ENCODE data around the gene KTN1. TPM values are rescaled to one million over a fixed set of nuclear protein-coding genes. Genes with fewer than 3 reads are reported as not detected.

KTN1 gene
- total RNA-seq, 1 donor from 2014 or later, result 191 TPM

GRCh38 chr14:55568618-55569017 lies 11.4 kb upstream of the KTN1 start:
- Histone ChIP-seq H3K9me3 (ENCODE audit: low read depth) (no peaks in the 10 kb centered on the region), H3K36me3 (no peaks in the 10 kb centered on the region), H3K79me2 (ENCODE audit: low read depth) (no peaks in the 10 kb centered on the region), H3F3A (ENCODE audit: low read depth) (no peaks in the 10 kb centered on the region), H3K9ac (no peak overlapping the region), H3K4me2 (no peak overlapping the region), H3K27ac (no peak overlapping the region), H2AFZ (replicated peaks) (no peak overlapping the region), H3K27me3 (no peaks in the 10 kb centered on the region), H3K4me3 (no peak overlapping the region), H4K20me1 (ENCODE audit: low read depth) (no peaks in the 10 kb centered on the region), H3K4me1 (peaks cover 6% of the 10 kb centered on the region)
- TF ChIP-seq EZH2phosphoT487 (IDR thresholded peaks at IDR 0.05) (no peak), EZH2 (IDR thresholded peaks at IDR 0.05) (no peak)
- TF ChIP-seq, protein P1, sequence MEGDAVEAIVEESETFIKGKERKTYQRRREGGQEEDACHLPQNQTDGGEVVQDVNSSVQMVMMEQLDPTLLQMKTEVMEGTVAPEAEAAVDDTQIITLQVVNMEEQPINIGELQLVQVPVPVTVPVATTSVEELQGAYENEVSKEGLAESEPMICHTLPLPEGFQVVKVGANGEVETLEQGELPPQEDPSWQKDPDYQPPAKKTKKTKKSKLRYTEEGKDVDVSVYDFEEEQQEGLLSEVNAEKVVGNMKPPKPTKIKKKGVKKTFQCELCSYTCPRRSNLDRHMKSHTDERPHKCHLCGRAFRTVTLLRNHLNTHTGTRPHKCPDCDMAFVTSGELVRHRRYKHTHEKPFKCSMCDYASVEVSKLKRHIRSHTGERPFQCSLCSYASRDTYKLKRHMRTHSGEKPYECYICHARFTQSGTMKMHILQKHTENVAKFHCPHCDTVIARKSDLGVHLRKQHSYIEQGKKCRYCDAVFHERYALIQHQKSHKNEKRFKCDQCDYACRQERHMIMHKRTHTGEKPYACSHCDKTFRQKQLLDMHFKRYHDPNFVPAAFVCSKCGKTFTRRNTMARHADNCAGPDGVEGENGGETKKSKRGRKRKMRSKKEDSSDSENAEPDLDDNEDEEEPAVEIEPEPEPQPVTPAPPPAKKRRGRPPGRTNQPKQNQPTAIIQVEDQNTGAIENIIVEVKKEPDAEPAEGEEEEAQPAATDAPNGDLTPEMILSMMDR (IDR thresholded peaks at IDR 0.05), result no peak
- peaks cover 4% of the 10 kb centered on the region for H3K4me1 Mint-ChIP-seq
- H3K27me3 Mint-ChIP-seq (ENCODE audit: insufficient read depth, low read depth), result peaks cover 2% of the 10 kb centered on the region
- H3K27ac Mint-ChIP-seq, result no peak overlapping the region
- H3K4me3 Mint-ChIP-seq, result no peak overlapping the region
- no peaks in the 10 kb centered on the region for H3K9me3 Mint-ChIP-seq
- no peak for DNase-seq (ENCODE audit: low spot score)
- peaks cover 3% of the 10 kb centered on the region for H3K36me3 Mint-ChIP-seq

DNA sequence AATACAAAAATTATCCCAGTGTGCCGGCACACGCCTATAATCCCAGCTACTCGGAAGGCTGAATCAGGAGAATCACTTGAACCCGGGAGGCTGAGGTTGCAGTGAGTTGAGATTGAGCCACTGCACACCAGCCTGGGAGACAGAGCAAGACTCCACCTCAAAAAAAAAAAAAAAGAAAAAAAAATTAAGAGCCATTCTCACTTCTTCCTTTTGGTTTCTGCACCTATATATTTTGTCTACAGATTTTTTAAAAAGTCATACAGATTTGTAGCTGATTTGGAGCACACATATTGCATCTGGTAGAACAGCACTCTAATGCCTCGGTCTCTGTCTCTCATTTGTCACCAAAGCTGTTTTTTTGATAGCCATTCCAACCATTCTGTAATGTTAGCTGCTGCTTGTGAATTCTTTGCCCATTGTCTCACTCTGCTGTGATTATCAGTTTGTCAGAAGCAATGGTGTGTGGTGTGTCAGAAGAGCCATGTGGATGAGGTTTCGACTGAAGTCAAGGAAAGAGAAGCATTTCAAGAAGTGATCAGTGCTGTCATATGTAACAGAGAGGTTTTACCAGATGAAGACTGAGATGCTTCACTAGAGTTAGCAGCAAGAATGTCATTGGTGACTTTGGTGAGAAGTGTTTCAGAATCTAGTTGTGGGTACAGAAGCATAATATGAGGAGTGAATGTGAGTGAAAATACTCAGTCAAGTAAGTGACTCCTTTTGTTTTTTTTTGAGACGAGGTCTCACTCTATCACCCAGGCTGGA lies 8.7 kb upstream of the KTN1 start:
- peaks cover 3% of the 10 kb centered on the region for H3K36me3 Mint-ChIP-seq
- Histone ChIP-seq H3K4me1 (peaks cover 6% of the 10 kb centered on the region), H3K4me3 (no peak overlapping the region), H3K9me3 (ENCODE audit: low read depth) (no peaks in the 10 kb centered on the region), H3K27ac (no peak overlapping the region), H3K79me2 (ENCODE audit: low read depth) (no peaks in the 10 kb centered on the region), H3K27me3 (no peaks in the 10 kb centered on the region), H3F3A (ENCODE audit: low read depth) (no peaks in the 10 kb centered on the region), H3K4me2 (no peak overlapping the region), H4K20me1 (ENCODE audit: low read depth) (no peaks in the 10 kb centered on the region), H3K9ac (no peak overlapping the region), H2AFZ (replicated peaks) (no peak overlapping the region), H3K36me3 (peaks cover 3% of the 10 kb centered on the region)
- no peak overlapping the region for H3K27ac Mint-ChIP-seq
- DNase-seq (ENCODE audit: low spot score), result no peak
- peaks cover 4% of the 10 kb centered on the region for H3K4me1 Mint-ChIP-seq
- peaks cover 2% of the 10 kb centered on the region for H3K27me3 Mint-ChIP-seq (ENCODE audit: insufficient read depth, low read depth)
- TF ChIP-seq EZH2phosphoT487 (IDR thresholded peaks at IDR 0.05) (no peak), EZH2 (IDR thresholded peaks at IDR 0.05) (no peak)
- TF ChIP-seq, protein P1 (IDR thresholded peaks at IDR 0.05), result no peak
- H3K9me3 Mint-ChIP-seq, result no peaks in the 10 kb centered on the region
- no peak overlapping the region for H3K4me3 Mint-ChIP-seq

DNA sequence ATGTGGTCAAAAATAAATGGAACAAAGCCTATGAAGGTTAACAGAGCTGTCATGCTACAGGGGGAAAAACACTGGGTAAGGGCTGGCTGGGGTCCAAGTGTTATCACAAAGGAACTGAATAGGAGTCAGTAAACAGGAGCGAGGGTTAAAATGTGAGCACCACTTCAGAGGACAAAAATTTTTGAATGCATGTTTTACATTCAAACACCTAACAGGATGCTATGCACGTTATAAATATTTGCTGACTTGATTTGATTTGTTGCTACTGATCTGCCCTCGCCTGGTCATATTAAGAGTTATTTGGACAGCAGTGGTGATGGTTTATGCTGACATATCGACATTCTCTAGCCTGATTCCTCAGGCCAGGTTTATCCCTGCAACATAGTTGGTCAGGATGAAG lies 7.4 kb upstream of the KTN1 start:
- H3K79me2 ChIP-seq (ENCODE audit: low read depth), result no peaks in the 10 kb centered on the region
- no peak overlapping the region for H3K4me3 Mint-ChIP-seq
- H3K9ac ChIP-seq, result no peak overlapping the region
- no peak overlapping the region for H2AFZ ChIP-seq (replicated peaks)
- H3K27ac ChIP-seq, result no peak overlapping the region
- peaks cover 3% of the 10 kb centered on the region for H3K36me3 ChIP-seq
- no peak for TF ChIP-seq EZH2 (IDR thresholded peaks at IDR 0.05)
- TF ChIP-seq EZH2phosphoT487 (IDR thresholded peaks at IDR 0.05), result no peak
- TF ChIP-seq, protein P1 (IDR thresholded peaks at IDR 0.05), result no peak
- peaks cover 3% of the 10 kb centered on the region for H3K36me3 Mint-ChIP-seq
- peaks cover 2% of the 10 kb centered on the region for H3K27me3 Mint-ChIP-seq (ENCODE audit: insufficient read depth, low read depth)
- no peak for DNase-seq (ENCODE audit: low spot score)
- H4K20me1 ChIP-seq (ENCODE audit: low read depth), result no peaks in the 10 kb centered on the region
- H3K27ac Mint-ChIP-seq, result no peak overlapping the region
- peaks cover 6% of the 10 kb centered on the region for H3K4me1 ChIP-seq
- no peaks in the 10 kb centered on the region for H3K9me3 Mint-ChIP-seq
- H3K4me1 Mint-ChIP-seq, result peaks cover 4% of the 10 kb centered on the region
- H3F3A ChIP-seq (ENCODE audit: low read depth), result no peaks in the 10 kb centered on the region
- no peak overlapping the region for H3K4me2 ChIP-seq
- no peaks in the 10 kb centered on the region for H3K9me3 ChIP-seq (ENCODE audit: low read depth)
- H3K27me3 ChIP-seq, result no peaks in the 10 kb centered on the region
- no peak overlapping the region for H3K4me3 ChIP-seq

All from neural progenitor cell (in vitro differentiated cells).